HepG2 (cell line): ENCODE data around the gene NAV1. TPM values are rescaled to one million over a fixed set of nuclear protein-coding genes. Genes with fewer than 3 reads are reported as not detected.

ENCODE experiments used
- BRD4 ChIP-seq: sonication (generic); formaldehyde crosslinking; IDR thresholded peaks from 2 replicates; pipeline ENCODE4 v1.4.0; 2020; ENCODE audit warnings: missing genetic modification reagents
- DBP ChIP-seq: sonication (generic); formaldehyde crosslinking; IDR thresholded peaks from 2 replicates; pipeline ENCODE4 v1.4.0; 2020; ENCODE audit warnings: missing genetic modification reagents; ENCODE audit errors: not compliant biosample characterization
- GABPA ChIP-seq, 2 experiments: IDR thresholded peaks; 2 replicates each; pipeline ENCODE4 v1.6.1; 2011 to 2016; ENCODE audit warnings: low read depth in 2 of 2, low read length in 1 of 2, missing biosample characterization in 1 of 2, missing genetic modification characterization in 1 of 2
- HNRNPUL1 ChIP-seq: fragments of 200-400 bp; formaldehyde crosslinking; IDR thresholded peaks from 2 replicates; pipeline ENCODE4 v1.6.1; 2017; ENCODE audit warnings: low read depth, mild to moderate bottlenecking, low read length, moderate library complexity
- MBD4 ChIP-seq: IDR thresholded peaks from 2 replicates; pipeline ENCODE4 v1.6.1; 2012; ENCODE audit warnings: low read length, inconsistent platforms, borderline replicate concordance
- NR3C1 ChIP-seq: sonication (generic); formaldehyde crosslinking; IDR thresholded peaks from 2 replicates; pipeline ENCODE4 v1.4.0; 2020; ENCODE audit warnings: missing genetic modification reagents
- RFXAP ChIP-seq: sonication (generic); formaldehyde crosslinking; IDR thresholded peaks from 2 replicates; pipeline ENCODE4 v1.4.0; 2020; ENCODE audit warnings: missing genetic modification reagents, borderline replicate concordance
- SNRNP70 ChIP-seq: fragments of 200-400 bp; formaldehyde crosslinking; IDR thresholded peaks from 2 replicates; pipeline ENCODE4 v1.6.1; 2017; ENCODE audit warnings: mild to moderate bottlenecking, low read depth, low read length, moderate library complexity
- ZEB1 ChIP-seq: IDR thresholded peaks from 2 replicates; pipeline ENCODE4 v1.6.1; 2012; ENCODE audit warnings: mild to moderate bottlenecking, low read depth, inconsistent platforms; ENCODE audit not compliant: insufficient replicate concordance
- ZFP41 ChIP-seq: sonication (generic); formaldehyde crosslinking; IDR thresholded peaks from 2 replicates; pipeline ENCODE4 v1.4.0; 2020; ENCODE audit warnings: mild to moderate bottlenecking, missing genetic modification reagents, borderline replicate concordance
- ZFP91 ChIP-seq: sonication (generic); formaldehyde crosslinking; IDR thresholded peaks from 2 replicates; pipeline ENCODE4 v1.9.0; 2022; ENCODE audit warnings: missing genetic modification reagents, mild to moderate bottlenecking, borderline replicate concordance
- ZNF496 ChIP-seq: sonication (generic); formaldehyde crosslinking; IDR thresholded peaks from 2 replicates; pipeline ENCODE4 v1.8.1; 2023; ENCODE audit warnings: mild to moderate bottlenecking, moderate library complexity, missing genetic modification reagents; ENCODE audit not compliant: insufficient replicate concordance
- ZNF543 ChIP-seq: sonication (generic); formaldehyde crosslinking; IDR thresholded peaks from 2 replicates; pipeline ENCODE4 v1.4.0; 2020; ENCODE audit warnings: mild to moderate bottlenecking, missing genetic modification reagents
- ZNF546 ChIP-seq: sonication (generic); formaldehyde crosslinking; conservative IDR thresholded peaks from 2 replicates; pipeline ENCODE4 v1.8.1; 2023; ENCODE audit warnings: mild to moderate bottlenecking, missing genetic modification reagents
- ZNF549 ChIP-seq: sonication (generic); formaldehyde crosslinking; IDR thresholded peaks from 2 replicates; pipeline ENCODE4 v1.5.0; 2020; ENCODE audit warnings: missing genetic modification reagents
- ZNF576 ChIP-seq: sonication (generic); formaldehyde crosslinking; IDR thresholded peaks from 2 replicates; pipeline ENCODE4 v1.4.0; 2020; ENCODE audit warnings: mild to moderate bottlenecking, missing genetic modification reagents
- ZNF646 ChIP-seq: sonication (generic); formaldehyde crosslinking; IDR thresholded peaks from 2 replicates; pipeline ENCODE4 v1.9.0; 2021; ENCODE audit warnings: mild to moderate bottlenecking, missing genetic modification reagents
- ZNF7 ChIP-seq: IDR thresholded peaks from 2 replicates; pipeline ENCODE4 v1.6.1; 2016; ENCODE audit warnings: missing biosample characterization, missing genetic modification reagents
- ZNF766 ChIP-seq: sonication (generic); formaldehyde crosslinking; IDR thresholded peaks from 2 replicates; pipeline ENCODE4 v1.5.0; 2020; ENCODE audit warnings: missing genetic modification reagents, borderline replicate concordance
- ZNF781 ChIP-seq: sonication (generic); formaldehyde crosslinking; IDR thresholded peaks from 2 replicates; pipeline ENCODE4 v1.5.1; 2020; ENCODE audit warnings: borderline replicate concordance, mild to moderate bottlenecking, missing genetic modification reagents; ENCODE audit errors: not compliant biosample characterization
- polyA plus RNA-seq, 8 experiments: library from polyadenylated mRNA; depleted of rRNA in 3 of 8; stranded (reverse) in 7 of 8; unstranded in 1 of 8; fragments of >200 nt; fragmentation: Illumina TruSeq in 4 of 8; extraction: Trizol in 4 of 8; gene quantifications; 2 replicates each; pipeline versions ENCODE4 v1.2.1 to v1.2.3, GENCODE V29; 2011 to 2016; ENCODE audit warnings: low read depth in 4 of 8, missing spikeins in 1 of 8, mixed read lengths in 1 of 8; ENCODE audit not compliant: insufficient read depth in 1 of 8
- total RNA-seq, 5 experiments: library from RNA; depleted of rRNA; stranded (reverse); fragments of >200 nt; fragmentation: Illumina TruSeq; extraction: Trizol; gene quantifications; 2 replicates each; pipeline ENCODE4 v1.2.3, GENCODE V29; 2016; ENCODE audit warnings: low read depth in 1 of 5

NAV1 gene
- total and polyA plus RNA-seq, 2 of the 13 experiments (the other 11 are each of a cell fraction or from before 2014, with no cell fraction given): not detected

- no peak for TF ChIP-seq ZNF781 (CRISPR knock-in tag)
- TF ChIP-seq GABPA (IDR thresholded peaks at IDR 0.05; ENCODE audit: low read depth, low read length): no peak
- TF ChIP-seq GABPA (CRISPR knock-in tag; IDR thresholded peaks at IDR 0.05; ENCODE audit: low read depth): no peak
- peak; percentile 33 for TF ChIP-seq ZEB1
- no peak for TF ChIP-seq ZFP41 (CRISPR knock-in tag)
- no peak for TF ChIP-seq HNRNPUL1
- no peak for TF ChIP-seq MBD4
- TF ChIP-seq ZNF646 (CRISPR knock-in tag): no peak
- TF ChIP-seq RFXAP (CRISPR knock-in tag): no peak
- TF ChIP-seq ZNF7: no peak
- no peak for TF ChIP-seq SNRNP70
- no peak for TF ChIP-seq DBP
- peak; percentile 46; the same call in 1 of the 2 replicates for TF ChIP-seq ZFP91 (CRISPR knock-in tag)
- no peak for TF ChIP-seq ZNF546 (CRISPR knock-in tag)
- TF ChIP-seq ZNF766 (CRISPR knock-in tag): no peak
- TF ChIP-seq BRD4: no peak; the same call in 1 of the 2 replicates
- TF ChIP-seq ZNF496 (CRISPR knock-in tag): no peak
- no peak for TF ChIP-seq NR3C1 (CRISPR knock-in tag)
- no peak for TF ChIP-seq ZNF543 (CRISPR knock-in tag)
- TF ChIP-seq ZNF576: 0 out of 2 replicates have a peak, but pooled peaks have one; percentile 50
- TF ChIP-seq ZNF549 (CRISPR knock-in tag): no peak
Observed at GRCh38 chr1:201506557-201507359, 32.2 kb upstream of the NAV1 start, which contains the start of gene CSRP1 (continued).
